GM13977 (cell line): ENCODE data around the gene CYP4F11.
"Not testable (repeated sequence)": the region's sequence is repeated elsewhere in the genome, so short reads cannot be mapped to it uniquely, and the experiment has no call there.

Experiments used
- DNase-seq: peaks from one replicate; pipeline ENCODE4 v3.0.0; 2012; ENCODE audit warnings: low spot score
- in situ Hi-C: fragments of 300-500 bp; cut with MboI; formaldehyde crosslinking; loops from one replicate; pipeline ENCODE4 v1.12.0; 2022; ENCODE audit warnings: low sequenced_read_pairs, low pct_unique_long_range_greater_than_20kb, mixed read lengths, inconsistent platforms; ENCODE audit not compliant: unreplicated experiment
- TF ChIP-seq, protein P1 (sequence below): IDR thresholded peaks from 2 replicates; pipeline ENCODE4 v1.5.1; 2012; ENCODE audit warnings: mild to moderate bottlenecking, control low read depth; ENCODE audit not compliant: insufficient read depth; ENCODE audit errors: extremely low read depth, missing control alignments

The CYP4F11 gene

DNA sequence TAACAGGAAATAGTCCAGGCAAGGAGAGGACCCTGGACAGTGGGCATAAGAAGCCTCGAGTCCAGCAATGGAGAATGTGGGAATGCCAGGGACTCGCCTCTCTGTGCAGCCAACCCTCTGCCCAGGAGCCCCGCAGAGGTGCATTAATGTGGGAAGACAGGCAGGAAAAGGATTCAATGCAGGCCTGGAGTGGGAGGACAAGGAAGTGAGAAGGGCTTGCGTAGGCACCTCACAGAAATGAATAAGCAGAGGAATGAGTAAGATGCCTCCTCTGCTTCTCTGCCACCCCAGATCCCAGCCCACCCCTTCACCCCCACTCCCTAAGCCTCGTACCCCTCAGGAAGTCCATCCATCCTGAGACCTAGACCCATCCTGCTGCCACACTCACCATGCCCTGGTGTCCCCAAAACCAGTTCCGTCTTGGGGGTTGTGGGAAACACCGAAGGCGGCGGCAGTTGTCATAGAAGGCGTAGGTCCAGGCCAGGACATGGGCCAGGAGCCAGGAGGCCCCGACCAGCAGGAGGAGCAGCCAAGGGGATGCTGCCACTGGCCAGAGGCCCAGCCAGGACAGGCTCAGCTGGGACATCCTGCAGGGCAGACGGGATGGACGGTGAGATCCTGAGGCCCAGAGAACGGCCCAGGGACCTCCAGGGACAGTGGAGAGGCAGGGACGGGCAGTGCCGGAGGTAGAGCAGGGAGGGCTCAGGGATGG is 37.1 kb downstream of the CYP4F11 start:
- TF ChIP-seq, protein P1, sequence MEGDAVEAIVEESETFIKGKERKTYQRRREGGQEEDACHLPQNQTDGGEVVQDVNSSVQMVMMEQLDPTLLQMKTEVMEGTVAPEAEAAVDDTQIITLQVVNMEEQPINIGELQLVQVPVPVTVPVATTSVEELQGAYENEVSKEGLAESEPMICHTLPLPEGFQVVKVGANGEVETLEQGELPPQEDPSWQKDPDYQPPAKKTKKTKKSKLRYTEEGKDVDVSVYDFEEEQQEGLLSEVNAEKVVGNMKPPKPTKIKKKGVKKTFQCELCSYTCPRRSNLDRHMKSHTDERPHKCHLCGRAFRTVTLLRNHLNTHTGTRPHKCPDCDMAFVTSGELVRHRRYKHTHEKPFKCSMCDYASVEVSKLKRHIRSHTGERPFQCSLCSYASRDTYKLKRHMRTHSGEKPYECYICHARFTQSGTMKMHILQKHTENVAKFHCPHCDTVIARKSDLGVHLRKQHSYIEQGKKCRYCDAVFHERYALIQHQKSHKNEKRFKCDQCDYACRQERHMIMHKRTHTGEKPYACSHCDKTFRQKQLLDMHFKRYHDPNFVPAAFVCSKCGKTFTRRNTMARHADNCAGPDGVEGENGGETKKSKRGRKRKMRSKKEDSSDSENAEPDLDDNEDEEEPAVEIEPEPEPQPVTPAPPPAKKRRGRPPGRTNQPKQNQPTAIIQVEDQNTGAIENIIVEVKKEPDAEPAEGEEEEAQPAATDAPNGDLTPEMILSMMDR: no peak
- no peak for DNase-seq
- in situ Hi-C loops: no loop called here

DNA sequence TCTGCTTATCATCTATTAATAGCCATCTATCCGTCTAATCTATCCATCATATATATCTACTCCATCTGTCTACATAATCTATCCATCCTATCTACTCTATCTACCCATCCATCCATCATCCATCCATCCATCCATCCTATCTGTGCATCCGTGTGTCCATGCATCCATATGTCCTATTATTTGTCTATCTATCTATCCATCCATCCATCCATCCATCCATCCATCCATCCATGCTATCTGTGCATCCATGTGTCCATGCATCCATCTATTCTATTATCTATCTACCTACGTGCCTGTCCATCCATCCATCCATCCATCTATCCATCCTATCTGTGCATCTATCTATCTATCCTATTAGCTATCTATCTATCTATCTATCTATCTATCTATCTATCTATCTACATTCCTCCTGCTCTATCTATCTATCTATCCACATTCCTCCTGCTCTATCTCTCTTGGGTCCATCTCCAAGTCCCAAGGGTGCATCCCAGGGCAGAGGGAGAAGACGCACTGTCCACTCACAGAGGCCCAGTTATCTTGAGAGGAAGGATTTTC is 38.4 kb downstream of the CYP4F11 start:
- TF ChIP-seq, protein P1: no peak
- in situ Hi-C loops: no loop called here
- DNase-seq: no peak

DNA sequence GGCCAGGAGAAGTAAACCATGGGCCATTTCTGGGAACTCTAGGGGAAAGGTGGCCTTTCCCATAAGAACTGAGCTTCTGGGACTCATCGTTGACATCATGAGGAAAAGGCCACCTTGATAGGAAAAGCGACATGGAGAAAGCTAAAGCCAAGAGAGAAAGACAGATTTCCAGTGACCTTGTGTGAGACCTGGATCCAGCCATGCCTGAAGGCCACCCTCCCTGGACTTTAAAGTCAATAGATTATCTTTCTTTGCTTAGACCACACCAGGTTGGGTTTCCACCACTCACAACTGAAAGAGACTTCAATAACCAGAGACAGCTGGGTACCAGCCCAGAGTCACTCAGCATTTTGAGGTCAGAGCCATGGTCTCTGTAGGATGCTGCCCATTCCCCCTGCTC is 40.0 kb downstream of the CYP4F11 start:
- no peak for DNase-seq
- TF ChIP-seq, protein P1: no peak

DNA sequence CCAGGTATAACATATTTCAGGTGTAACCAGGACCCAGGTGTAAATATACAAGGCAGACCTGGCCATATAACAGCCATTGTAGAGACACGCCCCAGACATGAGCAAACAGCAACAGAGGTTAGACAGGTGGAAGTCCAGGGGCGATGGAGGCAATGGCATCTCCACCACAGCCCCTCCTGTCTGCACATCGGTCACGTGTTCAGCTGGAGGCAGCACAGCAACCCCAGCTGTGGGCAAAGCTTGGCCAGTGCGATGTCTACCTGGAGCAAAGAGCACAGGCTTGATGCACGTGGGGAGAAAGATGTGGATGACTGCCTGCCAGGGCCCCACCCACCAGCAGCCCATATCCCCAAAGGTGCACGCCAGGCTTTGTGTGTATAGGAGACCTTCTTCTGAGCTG is 40.9 kb downstream of the CYP4F11 start:
- TF ChIP-seq, protein P1: no peak
- in situ Hi-C loops: no loop called here

More for the DNA sequence above, 40.0 kb downstream of the CYP4F11 start:
- in situ Hi-C loops: no loop called here

DNA sequence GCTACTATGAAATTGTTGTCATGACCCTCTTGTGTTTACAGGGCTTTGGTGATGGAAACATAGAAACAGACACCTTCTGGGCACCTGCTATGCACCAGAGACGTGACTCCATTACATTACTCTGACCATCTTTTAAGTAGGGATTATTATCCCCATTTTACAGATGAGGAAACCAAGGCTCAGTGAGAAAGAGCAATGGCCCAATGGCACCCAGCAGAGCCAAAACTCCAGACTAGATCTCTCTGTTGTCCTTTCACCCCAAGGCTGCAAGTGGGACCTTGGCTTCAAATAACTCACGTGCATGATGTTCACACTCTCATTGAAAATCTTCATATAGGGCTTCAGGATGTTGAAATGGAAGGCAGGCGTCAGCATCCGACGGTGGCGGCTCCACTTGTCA is 42.3 kb downstream of the CYP4F11 start:
- DNase-seq: no peak
- TF ChIP-seq, protein P1: no peak
- in situ Hi-C loops: no loop called here

More for the DNA sequence above, 40.9 kb downstream of the CYP4F11 start:
- DNase-seq: no peak

DNA sequence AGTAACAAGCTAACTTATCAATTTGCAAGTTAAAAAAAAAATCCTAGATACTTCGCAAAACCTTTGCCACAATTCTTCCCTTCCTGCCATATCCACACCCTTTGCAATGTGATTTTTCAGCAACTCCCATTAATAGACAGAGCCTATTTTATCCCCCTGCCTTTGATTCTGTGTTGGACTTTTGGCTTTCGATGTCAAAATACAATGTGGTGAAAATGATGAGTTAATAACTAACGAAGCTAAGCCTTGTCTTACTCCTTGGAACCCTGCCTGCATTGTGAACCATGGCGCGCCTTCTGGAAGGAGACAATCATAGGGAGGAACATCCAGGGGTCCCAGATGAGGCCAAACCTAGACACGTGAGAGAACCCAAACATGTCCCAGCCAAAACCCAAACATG is 42.9 kb downstream of the CYP4F11 start:
- no peak for DNase-seq
- TF ChIP-seq, protein P1: no peak
- in situ Hi-C loops: no loop called here

DNA sequence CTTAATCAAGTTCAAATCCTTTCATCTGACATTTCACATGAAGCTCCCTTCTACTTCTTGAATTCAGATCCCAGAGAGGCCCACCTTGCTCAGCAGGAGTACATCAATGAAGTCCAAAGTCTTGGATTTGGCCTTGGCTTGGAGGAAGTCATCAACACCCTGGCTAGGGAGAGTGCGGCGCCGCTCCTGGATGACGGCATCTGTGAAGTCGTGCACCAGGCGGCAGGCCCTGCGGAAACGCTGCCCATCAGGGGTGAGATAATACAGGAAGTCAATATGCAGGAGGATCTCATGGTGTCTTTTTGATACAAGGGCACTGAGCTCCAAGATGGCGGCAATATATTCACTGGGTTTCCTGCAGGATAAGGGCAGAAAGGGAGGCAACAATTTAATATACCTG is 45.0 kb downstream of the CYP4F11 start:
- DNase-seq, in situ Hi-C loops: not testable (repeated sequence)
